G401 (cell line): Measurements from ENCODE around the gene FAM181B. TPM values are rescaled to one million over a fixed set of nuclear protein-coding genes. Genes with fewer than 3 reads are reported as not detected.

ENCODE experiments used
- DNase-seq: peaks from one replicate; pipeline ENCODE4 v3.0.0-alpha.2; 2015; ENCODE audit warnings: low spot score
- in situ Hi-C: cut with HindIII; loops from 2 replicates; pipeline ENCODE4 v1.10.0; 2016; ENCODE audit warnings: low sequenced_read_pairs, mixed read lengths
- total RNA-seq: library from RNA; depleted of rRNA; stranded (reverse); fragments of >200 nt; shearing (Covaris generic); gene quantifications from 2 replicates; pipeline ENCODE4 v1.2.3, GENCODE V29; 2014; rRNA removed

Gene FAM181B
- total RNA-seq, result not detected in 2 replicates

- in situ Hi-C loops, result no loop called here
Observed at GRCh38 chr11:82733444-82734119, at the start of gene FAM181B. TSS of gene FAM181B (minus strand) at chr11:82733864. CDS start at chr11:82733729, 135 bp downstream.

GRCh38 chr11:82782825-82783374, 49.2 kb upstream of the FAM181B start:
- in situ Hi-C loops, result no loop called here
- DNase-seq, result no peak

More at GRCh38 chr11:82733444-82734119, at the start of gene FAM181B:
- peak; percentile 20 for DNase-seq

DNA sequence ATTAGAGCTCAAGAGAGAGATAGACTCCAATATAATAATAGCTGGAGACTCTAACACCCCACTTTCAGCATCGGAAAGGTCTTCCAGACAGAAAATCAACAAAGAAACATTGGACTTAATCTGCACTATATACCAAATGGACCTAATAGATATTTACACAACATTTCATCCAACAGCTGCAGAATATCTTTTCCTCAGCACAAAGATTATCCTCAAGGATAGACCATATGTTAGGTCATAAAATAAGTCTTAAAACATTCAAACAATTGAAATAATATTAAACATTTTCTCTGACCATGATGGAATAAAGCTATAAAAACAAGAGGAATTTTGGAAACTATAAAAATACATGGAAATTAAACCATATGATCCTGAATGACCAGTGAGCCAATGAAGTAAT, 45.1 kb upstream of the FAM181B start:
- in situ Hi-C loops, result no loop called here

DNA sequence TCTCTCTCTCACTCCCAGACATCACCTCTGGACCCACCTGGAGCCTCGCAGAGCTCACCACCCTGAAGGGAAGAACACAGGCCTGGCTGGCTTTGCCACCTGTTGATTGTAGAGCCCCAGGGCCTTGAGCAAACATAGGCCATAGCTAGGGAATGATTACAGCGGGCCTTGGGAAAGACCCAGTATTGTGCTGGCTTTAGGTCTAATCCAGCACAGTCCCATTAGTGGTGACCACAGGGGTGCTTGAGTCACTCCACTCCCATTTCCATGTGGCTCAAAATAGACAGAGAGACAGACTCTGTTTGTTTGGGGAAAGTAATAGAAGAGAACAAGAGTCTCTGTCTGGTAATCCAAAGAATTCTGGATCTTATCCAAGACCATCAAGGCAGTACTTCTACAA, 42.7 kb upstream of the FAM181B start:
- DNase-seq, result no peak
- in situ Hi-C loops, result no loop called here

More for the DNA sequence above, 45.1 kb upstream of the FAM181B start:
- no peak for DNase-seq

DNA sequence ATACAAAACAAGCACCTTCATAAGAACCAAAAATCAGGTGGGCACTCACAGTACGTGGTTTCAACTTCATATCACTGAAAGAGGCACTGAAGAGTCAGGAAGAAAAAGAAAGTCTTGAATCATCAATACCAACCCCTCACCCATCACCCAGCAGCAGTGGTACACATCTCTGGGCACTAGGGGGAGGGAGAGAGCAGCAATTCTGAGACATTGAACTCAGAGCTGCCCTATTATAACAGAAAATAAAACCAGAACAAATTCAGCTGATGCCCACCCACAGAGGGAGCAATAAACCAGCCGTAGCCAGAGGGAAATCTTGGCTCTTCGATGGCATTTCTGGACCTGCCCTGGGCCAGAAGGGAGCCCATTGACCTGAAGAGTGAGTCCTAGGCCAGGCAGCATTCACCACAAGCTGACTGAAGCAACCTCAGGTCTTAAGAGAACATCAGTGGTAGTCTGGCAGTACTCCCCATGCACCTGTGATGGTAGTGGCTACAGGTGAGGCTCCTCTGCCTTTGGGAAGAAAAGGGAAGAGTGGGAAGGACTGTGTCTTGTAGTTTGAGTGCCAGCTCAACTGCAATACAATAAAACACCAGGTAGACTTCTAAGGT, 42.2 kb upstream of the FAM181B start:
- in situ Hi-C loops, result no loop called here
- DNase-seq, result no peak

DNA sequence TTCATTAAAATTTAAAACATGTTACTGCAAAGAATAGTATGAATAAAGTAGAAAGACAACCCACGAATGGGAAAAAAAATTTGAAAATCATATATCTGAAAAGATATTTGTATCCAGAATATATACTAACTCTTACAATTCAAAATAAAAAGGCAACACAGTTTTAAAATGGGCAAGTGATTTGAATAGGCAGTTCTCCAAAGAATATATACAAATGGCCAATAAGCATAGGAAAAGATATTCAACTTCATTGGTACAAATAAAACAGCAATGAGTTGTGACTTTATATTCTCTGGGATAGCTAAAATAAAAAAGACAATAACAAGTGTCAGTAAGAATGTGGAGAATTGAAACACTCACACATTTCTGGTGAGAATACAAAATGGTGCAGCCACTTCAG, 41.6 kb upstream of the FAM181B start:
- DNase-seq, result no peak
- in situ Hi-C loops, result no loop called here

DNA sequence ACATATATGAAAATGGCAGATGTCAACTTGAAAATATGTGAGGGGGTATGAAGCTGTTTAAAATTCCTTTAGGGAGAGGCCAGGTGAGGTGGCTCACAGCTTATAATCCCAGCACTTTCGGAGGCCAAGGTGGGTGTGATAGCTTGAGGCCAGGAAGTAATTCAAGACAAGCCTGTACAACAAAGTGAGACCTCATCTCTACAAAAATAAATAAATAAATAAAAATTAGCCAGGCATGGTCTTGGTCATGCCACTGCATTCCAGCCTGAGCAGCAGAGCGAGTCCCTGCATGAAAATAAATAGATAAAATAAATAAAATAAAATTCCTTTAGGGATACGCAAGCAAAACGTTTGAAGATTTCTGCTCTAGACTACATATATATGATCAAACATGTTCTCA, 38.1 kb upstream of the FAM181B start:
- in situ Hi-C loops, result no loop called here
- DNase-seq, result no peak

DNA sequence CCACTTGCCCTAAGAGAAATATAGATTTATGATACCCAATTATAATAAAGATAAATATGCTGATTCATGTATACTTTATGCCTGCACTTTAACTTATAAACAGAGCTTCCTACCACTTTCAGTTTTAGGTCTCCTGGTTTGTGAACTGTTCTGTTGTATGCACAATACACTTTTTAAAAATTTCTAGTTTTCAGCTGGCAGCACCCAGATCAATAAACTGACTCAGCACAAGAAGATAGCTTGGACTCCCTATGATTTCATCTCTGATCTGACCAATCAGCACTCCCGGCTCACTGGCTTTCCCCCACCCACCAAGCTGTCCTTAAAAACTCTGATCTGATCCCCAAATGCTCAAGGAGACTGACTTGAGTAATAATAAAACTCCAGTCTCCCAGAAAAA, 33.5 kb upstream of the FAM181B start:
- DNase-seq, result no peak
- in situ Hi-C loops, result no loop called here

DNA sequence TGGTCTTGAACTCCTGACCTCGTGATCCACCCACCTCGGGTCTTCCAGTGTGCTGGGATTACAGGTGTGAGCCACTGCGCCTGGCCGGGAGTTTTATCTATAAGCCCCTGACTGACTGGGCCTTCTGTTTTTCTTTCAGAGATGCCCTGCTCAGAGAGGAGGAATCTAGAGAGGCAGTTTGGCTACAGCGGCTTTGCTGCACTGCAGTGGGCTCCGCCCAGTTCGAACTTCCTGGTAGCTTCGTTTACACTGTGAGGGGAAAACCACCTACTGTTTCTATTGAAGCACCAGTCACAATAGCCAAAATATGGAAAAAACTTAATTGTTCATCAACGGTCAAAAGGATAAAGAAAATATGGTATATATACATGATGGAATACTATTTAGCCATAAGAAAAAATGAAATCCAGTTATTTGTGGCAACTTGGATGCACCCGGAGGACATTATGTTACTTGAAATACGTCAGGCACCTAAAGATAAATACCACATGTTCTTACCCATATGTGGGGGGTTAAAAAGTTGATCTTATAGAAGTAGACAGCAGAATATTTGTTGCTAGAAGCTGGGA, 31.9 kb upstream of the FAM181B start:
- in situ Hi-C loops, result no loop called here
- DNase-seq, result no peak

GRCh38 chr11:82763167-82763566, 29.5 kb upstream of the FAM181B start:
- in situ Hi-C loops, result no loop called here
- DNase-seq, result no peak

GRCh38 chr11:82759649-82760048, 26.0 kb upstream of the FAM181B start:
- DNase-seq, result no peak
- in situ Hi-C loops, result no loop called here

DNA sequence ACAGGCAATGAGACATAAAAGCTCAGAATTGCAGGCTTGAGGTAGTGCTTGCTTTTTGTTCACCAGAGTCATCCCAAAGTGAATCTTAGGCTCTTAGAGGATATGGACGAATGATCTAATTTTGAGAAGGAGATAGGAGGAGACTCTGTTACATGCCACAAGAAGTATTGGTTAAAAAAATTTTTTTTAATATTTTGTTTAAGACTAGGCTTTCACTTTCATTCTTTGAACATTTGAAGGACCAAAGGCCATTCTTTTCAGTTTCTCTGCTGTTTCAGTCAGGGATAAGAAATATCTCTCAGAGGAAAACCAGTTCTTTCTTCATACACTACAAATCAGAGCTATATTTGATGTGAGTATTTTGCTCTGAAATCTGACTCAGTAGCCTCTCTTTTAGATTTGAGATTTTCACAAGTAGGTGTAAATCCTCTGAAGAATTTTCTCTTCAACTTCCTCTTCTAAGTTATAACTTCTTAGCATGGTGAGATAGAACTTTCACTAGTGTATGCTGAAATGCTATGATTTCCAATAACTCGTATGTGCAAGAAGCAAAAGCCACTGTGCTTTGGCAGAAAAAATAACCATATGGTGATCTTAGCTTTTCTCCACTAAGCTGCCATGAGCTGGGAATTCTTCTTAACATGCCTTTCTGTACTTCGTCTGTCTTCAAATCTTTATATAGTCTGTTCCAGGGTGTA, 24.1 kb upstream of the FAM181B start:
- no peak for DNase-seq
- in situ Hi-C loops, result no loop called here

GRCh38 chr11:82756765-82757639, 23.3 kb upstream of the FAM181B start:
- in situ Hi-C loops, result no loop called here
- peak; percentile 31 for DNase-seq

DNA sequence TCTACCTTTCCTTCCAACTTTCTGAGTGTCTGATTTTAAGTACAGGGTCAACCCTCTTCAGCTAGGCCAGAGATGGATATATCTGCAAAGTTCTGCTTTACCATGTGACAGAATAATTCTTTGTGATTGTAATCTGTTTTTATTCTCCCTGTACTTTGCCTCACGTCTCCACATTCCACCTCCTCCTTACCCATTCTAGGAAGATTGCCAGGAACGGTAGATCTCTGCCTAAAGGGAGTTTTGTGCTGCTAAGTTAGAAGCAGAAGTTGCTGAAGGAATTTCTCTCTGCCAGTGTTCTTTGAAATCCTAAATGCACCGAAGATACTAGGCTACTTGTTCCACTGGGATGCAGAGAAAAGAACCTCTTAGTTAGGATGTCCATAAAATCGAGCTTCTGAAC, 20.7 kb upstream of the FAM181B start:
- in situ Hi-C loops, result no loop called here
- DNase-seq, result no peak

DNA sequence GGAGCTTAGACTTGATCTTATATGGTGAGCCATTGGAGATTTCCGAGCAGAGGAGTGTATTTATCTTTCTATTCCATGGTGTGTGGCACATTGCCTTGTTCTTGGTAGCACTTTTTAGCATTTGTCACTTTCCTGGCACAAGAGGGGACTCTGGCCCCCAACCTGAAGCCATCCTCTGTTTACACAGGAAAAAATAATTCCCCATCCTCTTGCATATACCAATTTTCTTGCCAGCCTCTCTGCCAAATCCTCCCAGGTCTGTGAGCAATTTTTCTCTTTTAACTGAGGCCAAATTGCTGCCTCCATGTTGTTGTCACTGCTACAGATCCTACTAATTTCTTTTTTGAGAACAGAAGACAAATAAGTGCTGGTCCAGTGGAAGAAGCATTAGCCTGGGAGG, 20.3 kb upstream of the FAM181B start:
- no peak for DNase-seq
- in situ Hi-C loops, result no loop called here

DNA sequence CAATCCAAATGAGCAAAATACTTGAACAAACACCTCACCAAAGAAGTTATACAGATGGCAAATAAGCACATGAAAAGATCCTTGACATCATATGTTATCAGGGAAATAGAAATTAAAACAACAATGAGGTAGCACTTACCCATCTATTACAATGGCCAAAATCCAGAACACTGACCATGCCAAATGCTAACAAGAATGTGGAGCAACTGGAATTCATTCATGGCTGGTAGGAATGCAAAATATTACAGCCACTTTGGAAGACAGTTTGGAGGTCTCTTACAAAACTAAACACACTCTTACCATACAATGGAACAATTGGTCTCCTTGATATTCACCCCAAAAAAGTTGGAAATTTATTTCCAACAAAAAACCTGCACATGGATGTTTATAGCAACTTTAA, 19.1 kb upstream of the FAM181B start:
- in situ Hi-C loops, result no loop called here
- no peak for DNase-seq

- no peak for DNase-seq
- in situ Hi-C loops, result no loop called here
Observed at GRCh38 chr11:82750643-82751139, 17.0 kb upstream of the FAM181B start.

- in situ Hi-C loops, result no loop called here
- no peak for DNase-seq
Observed at GRCh38 chr11:82747471-82747870, 13.8 kb upstream of the FAM181B start.

DNA sequence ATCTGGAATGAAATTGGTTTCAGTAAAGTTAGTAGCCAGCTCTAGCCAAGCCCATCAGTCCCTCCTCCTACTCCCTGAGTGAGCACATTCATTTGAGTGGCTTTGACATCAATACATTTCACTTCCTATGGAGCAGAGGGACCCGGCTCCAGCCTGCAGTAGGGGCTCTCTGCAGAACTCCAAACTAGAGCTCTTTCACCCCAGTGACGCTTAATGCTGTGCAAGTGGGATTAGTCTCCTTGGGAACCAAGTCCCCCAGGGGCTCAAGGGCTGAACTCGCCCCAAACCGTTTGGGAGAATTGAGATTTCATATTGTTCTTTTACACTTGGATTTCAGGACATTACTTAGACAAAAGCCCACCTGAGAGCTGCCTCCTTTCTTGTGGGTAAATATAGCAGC, 4.4 kb upstream of the FAM181B start:
- no peak for DNase-seq
- in situ Hi-C loops, result no loop called here
